ENCODE measurements around the gene PLAC1.

- TF ChIP-seq ASH2L (IDR thresholded peaks at IDR 0.05; ENCODE audit: insufficient read length, low read depth, low read length) = no peak
- no peak for TF ChIP-seq ADNP (CRISPR knock-in tag; IDR thresholded peaks at IDR 0.05)
- no peak for TF ChIP-seq HIC2 (CRISPR knock-in tag; IDR thresholded peaks at IDR 0.05; ENCODE audit: low read depth)
- no peak for TF ChIP-seq BRCA1 (CRISPR knock-in tag; IDR thresholded peaks at IDR 0.05)
- TF ChIP-seq ZNF761 (CRISPR knock-in tag; conservative IDR thresholded peaks at IDR 0.05) = no peak
- TF ChIP-seq ZNF556 (CRISPR knock-in tag; IDR thresholded peaks at IDR 0.05; ENCODE audit: borderline replicate concordance) = no peak
- TF ChIP-seq ZNF781 (CRISPR knock-in tag; IDR thresholded peaks at IDR 0.05; ENCODE audit: borderline replicate concordance, not compliant biosample characterization) = no peak
- TF ChIP-seq CTCF (CRISPR knock-in tag; IDR thresholded peaks at IDR 0.05) = no peak
- no peak for TF ChIP-seq ERF (CRISPR knock-in tag; IDR thresholded peaks at IDR 0.05)
- no peak for TF ChIP-seq FOXP4 (CRISPR knock-in tag; IDR thresholded peaks at IDR 0.05)
Measured at GRCh38 chrX:134641346-134641745, 16.9 kb downstream of the PLAC1 start.

Measured in HepG2 (cell line).